DND-41 (cell line): ENCODE data around the gene TM9SF2.

ENCODE experiments used
- EZH2 ChIP-seq: IDR thresholded peaks from 3 replicates; pipeline ENCODE4 v1.6.1; 2012; ENCODE audit warnings: borderline replicate concordance, low read depth, mild to moderate bottlenecking, moderate library complexity, low read length, inconsistent platforms; ENCODE audit not compliant: severe bottlenecking
- TF ChIP-seq, protein P1 (sequence below): IDR thresholded peaks from 2 replicates; pipeline ENCODE4 v1.5.1; 2012; ENCODE audit warnings: borderline replicate concordance, low read length, moderate library complexity, mild to moderate bottlenecking; ENCODE audit not compliant: poor library complexity, severe bottlenecking; ENCODE audit errors: extremely low read depth

DNA sequence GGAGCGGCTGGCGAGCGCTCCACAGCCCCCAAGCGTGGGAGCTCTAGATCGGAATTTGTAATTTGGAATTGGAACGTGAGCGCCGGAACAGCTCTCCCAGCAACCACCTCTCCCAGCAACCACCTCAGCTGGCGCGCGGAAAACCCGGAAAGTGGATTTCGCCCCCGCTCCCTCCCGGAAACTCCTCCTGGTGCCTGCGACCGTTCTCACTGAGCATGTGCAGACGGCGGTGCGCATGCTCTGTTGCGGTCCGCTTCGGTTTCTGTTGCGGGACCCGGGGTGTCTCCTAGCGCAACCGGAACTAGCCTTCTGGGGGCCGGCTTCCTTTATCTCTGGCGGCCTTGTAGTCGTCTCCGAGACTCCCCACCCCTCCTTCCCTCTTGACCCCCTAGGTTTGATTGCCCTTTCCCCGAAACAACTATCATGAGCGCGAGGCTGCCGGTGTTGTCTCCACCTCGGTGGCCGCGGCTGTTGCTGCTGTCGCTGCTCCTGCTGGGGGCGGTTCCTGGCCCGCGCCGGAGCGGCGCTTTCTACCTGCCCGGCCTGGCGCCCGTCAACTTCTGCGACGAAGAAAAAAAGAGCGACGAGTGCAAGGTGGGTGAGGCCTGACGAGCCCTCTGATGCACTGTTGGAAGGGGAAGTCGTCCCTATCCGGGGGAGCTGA, at the start of gene TM9SF2:
- TF ChIP-seq, protein P1, sequence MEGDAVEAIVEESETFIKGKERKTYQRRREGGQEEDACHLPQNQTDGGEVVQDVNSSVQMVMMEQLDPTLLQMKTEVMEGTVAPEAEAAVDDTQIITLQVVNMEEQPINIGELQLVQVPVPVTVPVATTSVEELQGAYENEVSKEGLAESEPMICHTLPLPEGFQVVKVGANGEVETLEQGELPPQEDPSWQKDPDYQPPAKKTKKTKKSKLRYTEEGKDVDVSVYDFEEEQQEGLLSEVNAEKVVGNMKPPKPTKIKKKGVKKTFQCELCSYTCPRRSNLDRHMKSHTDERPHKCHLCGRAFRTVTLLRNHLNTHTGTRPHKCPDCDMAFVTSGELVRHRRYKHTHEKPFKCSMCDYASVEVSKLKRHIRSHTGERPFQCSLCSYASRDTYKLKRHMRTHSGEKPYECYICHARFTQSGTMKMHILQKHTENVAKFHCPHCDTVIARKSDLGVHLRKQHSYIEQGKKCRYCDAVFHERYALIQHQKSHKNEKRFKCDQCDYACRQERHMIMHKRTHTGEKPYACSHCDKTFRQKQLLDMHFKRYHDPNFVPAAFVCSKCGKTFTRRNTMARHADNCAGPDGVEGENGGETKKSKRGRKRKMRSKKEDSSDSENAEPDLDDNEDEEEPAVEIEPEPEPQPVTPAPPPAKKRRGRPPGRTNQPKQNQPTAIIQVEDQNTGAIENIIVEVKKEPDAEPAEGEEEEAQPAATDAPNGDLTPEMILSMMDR, result peak; percentile 2
- TF ChIP-seq EZH2, result no peak
